NT2/D1 (cell line): ENCODE data around the gene LPIN3.

Experiments used
- SUZ12 ChIP-seq: IDR thresholded peaks from 2 replicates; pipeline ENCODE4 v1.6.1; 2011; ENCODE audit not compliant: insufficient read length, insufficient read depth; ENCODE audit errors: extremely low read depth
- YY1 ChIP-seq: IDR thresholded peaks from 2 replicates; pipeline ENCODE4 v1.6.1; 2011; ENCODE audit not compliant: insufficient read length, insufficient read depth

DNA sequence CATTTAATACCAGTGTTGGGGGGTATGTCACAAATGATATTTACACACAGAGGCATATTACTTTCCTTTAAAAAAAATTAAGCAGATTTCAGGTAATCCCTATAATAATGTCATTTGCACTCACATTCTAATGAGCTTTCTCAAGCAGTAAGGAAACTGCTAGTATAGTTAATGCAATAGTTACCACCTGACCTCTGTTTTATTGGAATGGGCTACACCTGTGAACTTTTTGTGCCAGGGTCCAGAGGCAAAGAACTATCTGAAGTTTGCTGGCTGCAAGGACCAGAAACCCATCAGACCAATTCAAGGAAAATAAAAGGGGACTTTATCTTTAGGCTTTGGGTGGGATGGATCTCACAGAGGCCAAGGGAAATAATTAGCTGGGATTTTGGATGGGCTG, 20.2 kb upstream of the LPIN3 start:
- no peak for TF ChIP-seq YY1
- TF ChIP-seq SUZ12, result no peak
